Peyer's patch (tissue), 4 donors: ENCODE results near the gene COL8A1.

Source experiments
- CTCF ChIP-seq, 6 experiments: fragments of 450-650 bp in 4 of 6; fragments of 200-600 bp in 2 of 6; sonication (generic) in 1 of 6; IDR thresholded peaks; one replicate each; pipeline ENCODE4 v1.5.1; 2017 to 2019; ENCODE audit warnings: antibody characterized with exemption in 6 of 6, mild to moderate bottlenecking in 3 of 6, moderate library complexity in 1 of 6
- POLR2A ChIP-seq, 2 donors: fragments of 450-650 bp; IDR thresholded peaks; one replicate each; pipeline ENCODE4 v1.5.1; 2017; ENCODE audit warnings: antibody characterized with exemption in 2 of 2, mild to moderate bottlenecking in 2 of 2, moderate library complexity in 2 of 2

GRCh38 chr3:99690761-99691369, 52.5 kb downstream of the COL8A1 start:
- TF ChIP-seq CTCF (IDR thresholded peaks at IDR 0.05) (no peak), POLR2A (IDR thresholded peaks at IDR 0.05) (no peak)
